ENCODE results near the gene NID1. TPM values are rescaled to one million over a fixed set of nuclear protein-coding genes. Genes with fewer than 3 reads are reported as not detected.

The NID1 gene
- total and polyA plus RNA-seq, 4 donors, result 15.4 to 151 (median 45.1) TPM

DNA sequence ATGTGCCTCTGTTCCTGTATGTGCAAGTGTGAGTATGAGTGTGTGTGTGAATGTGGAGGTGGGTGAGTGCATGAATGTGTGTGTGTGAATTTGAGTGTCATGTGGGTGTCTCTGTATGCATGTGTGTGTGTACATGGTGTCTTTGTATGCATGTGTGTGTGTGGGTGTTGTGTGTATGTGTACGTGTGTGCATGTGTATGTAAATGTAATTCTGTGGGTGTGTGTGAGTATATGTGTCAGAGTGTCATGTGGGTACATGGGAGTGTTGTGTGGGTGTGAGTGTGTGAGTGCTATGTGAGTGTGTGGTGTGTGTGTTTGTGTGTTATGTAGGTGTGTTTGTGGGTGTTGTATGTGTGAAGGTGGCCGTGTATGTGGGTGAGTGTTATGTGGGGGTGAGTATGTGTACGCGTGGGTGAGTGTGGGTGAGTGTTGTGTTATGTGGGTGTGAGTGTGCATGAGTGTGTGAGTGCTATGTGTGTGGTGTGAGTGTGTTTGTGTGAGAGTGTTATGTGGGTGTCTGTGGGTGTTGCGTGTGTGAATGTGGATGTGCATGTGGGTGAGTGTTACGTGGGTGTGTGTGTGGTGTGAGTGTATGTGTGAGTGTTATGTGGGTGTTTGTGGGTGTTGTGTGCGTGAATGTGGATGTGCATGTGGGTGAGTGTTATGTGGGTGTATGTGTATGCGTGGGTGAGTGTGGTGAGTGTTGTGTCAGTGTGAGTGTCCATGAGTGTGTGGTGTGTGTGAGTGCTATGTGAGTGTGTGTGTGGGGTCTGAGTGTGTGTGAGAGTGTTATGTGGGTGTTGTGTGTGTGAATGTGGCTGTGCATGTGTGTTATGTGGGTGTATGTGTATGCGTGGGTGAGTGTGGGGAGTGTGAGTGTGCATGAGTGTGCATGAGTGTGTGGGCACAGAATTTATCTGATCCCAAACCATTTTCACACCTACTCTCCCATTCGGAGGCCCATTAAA, 36.6 kb upstream of the NID1 start:
- no peak overlapping the region for H3K9ac ChIP-seq (ENCODE audit: insufficient read depth in 1 of 2, low read length in 2 of 2)
- WGBS, 2 donors, result 86 to 88% methylated on average over 10 of the region's 10 CpGs
- peaks cover 0 to 3% (median 0%) of the 10 kb centered on the region in 5 donors for H3K4me1 ChIP-seq (ENCODE audit: control insufficient read depth in 5 of 5, insufficient read depth in 5 of 5, low read length in 5 of 5)
- TF ChIP-seq CTCF (IDR thresholded peaks at IDR 0.05; ENCODE audit: control extremely low read depth, extremely low read depth), result no peak
- DNase-seq (no peak), ATAC-seq (ENCODE audit: insufficient read depth, low FRiP score) (no peak)
- peaks cover 0 to 10% (median 3%) of the 10 kb centered on the region in 4 donors for H3K9me3 ChIP-seq (ENCODE audit: control insufficient read depth in 4 of 4, insufficient read depth in 3 of 4, low read length in 3 of 4)
- H3K36me3 ChIP-seq (ENCODE audit: control insufficient read depth in 4 of 4, insufficient read depth in 4 of 4, low read length in 4 of 4), result no peaks in the 10 kb centered on the region
- H3K27ac ChIP-seq (ENCODE audit: low read depth in 1 of 2, low read length in 1 of 2), result no peak overlapping the region
- H3K27me3 ChIP-seq (ENCODE audit: control insufficient read depth in 3 of 3, insufficient read depth in 3 of 3, low read length in 2 of 3), result no peaks in the 10 kb centered on the region
- H3K4me3 ChIP-seq, result no peak overlapping the region

- DNase-seq, result no peak
Measured at GRCh38 chr1:236100799-236101198, 35.9 kb upstream of the NID1 start.

DNA sequence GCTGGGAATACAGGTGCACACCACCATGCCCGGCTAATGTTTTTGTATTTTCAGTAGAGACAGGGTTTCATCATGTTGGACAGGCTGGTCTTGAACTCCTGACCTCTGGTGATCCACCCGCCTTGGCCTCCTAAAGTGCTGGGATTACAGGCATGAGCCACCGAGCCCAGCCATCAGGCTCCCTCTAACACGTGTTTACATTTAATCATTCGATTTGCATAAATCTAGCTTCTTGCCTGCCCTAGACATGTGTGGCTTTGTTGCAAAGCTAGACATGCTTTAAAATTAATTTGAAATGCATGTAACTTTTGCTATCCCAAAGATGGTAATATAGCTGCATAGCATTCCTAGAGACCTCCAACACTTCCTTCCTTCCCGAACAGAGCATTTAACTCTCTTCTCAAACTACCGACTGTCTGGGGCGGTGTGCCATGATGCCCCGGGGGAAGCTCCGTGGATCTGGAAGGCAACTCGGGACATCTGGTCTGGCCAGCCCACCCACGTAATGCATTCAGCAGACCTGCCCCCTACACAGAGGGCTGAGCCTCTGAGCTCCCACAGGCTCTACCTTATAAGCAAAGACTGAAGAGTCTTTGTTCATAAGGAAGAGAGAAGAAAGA, 34.6 kb upstream of the NID1 start:
- DNase-seq, result no peak

More at GRCh38 chr1:236100799-236101198, 35.9 kb upstream of the NID1 start:
- no peak for ATAC-seq (ENCODE audit: insufficient read depth, low FRiP score)
- WGBS, 2 donors, result 94 to 95% methylated on average over 15 of the region's 15 CpGs
- no peak overlapping the region for H3K27ac ChIP-seq (ENCODE audit: low read depth in 1 of 2, low read length in 1 of 2)
- peaks cover 0 to 10% (median 3%) of the 10 kb centered on the region in 4 donors for H3K9me3 ChIP-seq (ENCODE audit: control insufficient read depth in 4 of 4, insufficient read depth in 3 of 4, low read length in 3 of 4)
- no peak overlapping the region for H3K4me3 ChIP-seq
- no peaks in the 10 kb centered on the region for H3K36me3 ChIP-seq (ENCODE audit: control insufficient read depth in 4 of 4, insufficient read depth in 4 of 4, low read length in 4 of 4)
- H3K4me1 ChIP-seq (ENCODE audit: control insufficient read depth in 5 of 5, insufficient read depth in 5 of 5, low read length in 5 of 5), result peaks cover 0 to 3% (median 0%) of the 10 kb centered on the region in 5 donors
- no peaks in the 10 kb centered on the region for H3K27me3 ChIP-seq (ENCODE audit: control insufficient read depth in 3 of 3, insufficient read depth in 3 of 3, low read length in 2 of 3)
- H3K9ac ChIP-seq (ENCODE audit: insufficient read depth in 1 of 2, low read length in 2 of 2), result no peak overlapping the region
- no peak for TF ChIP-seq CTCF (IDR thresholded peaks at IDR 0.05; ENCODE audit: control extremely low read depth, extremely low read depth)

More for the DNA sequence above, 34.6 kb upstream of the NID1 start:
- Histone ChIP-seq H3K9ac (ENCODE audit: insufficient read depth in 1 of 2, low read length in 2 of 2) (no peak overlapping the region), H3K36me3 (ENCODE audit: control insufficient read depth in 4 of 4, insufficient read depth in 4 of 4, low read length in 4 of 4) (no peaks in the 10 kb centered on the region), H3K27ac (ENCODE audit: low read depth in 1 of 2, low read length in 1 of 2) (no peak overlapping the region), H3K9me3 (ENCODE audit: control insufficient read depth in 4 of 4, insufficient read depth in 3 of 4, low read length in 3 of 4) (peaks cover 0 to 6% (median 3%) of the 10 kb centered on the region in 4 donors), H3K4me1 (ENCODE audit: control insufficient read depth in 5 of 5, insufficient read depth in 5 of 5, low read length in 5 of 5) (peaks cover 0 to 3% (median 0%) of the 10 kb centered on the region in 5 donors), H3K4me3 (no peak overlapping the region), H3K27me3 (ENCODE audit: control insufficient read depth in 3 of 3, insufficient read depth in 3 of 3, low read length in 2 of 3) (no peaks in the 10 kb centered on the region)
- WGBS, 2 donors, result 66 to 74% methylated on average over 12 of the region's 12 CpGs
- no peak for ATAC-seq (ENCODE audit: insufficient read depth, low FRiP score)
- no peak for TF ChIP-seq CTCF (IDR thresholded peaks at IDR 0.05; ENCODE audit: control extremely low read depth, extremely low read depth)

Measured in lung (tissue), 12 donors.